ENCODE results near the gene PARD3B.

PARD3B gene

GRCh38 chr2:204794624-204795023, 249.3 kb downstream of the PARD3B start:
- DNase-seq (ENCODE audit: extremely low read depth, insufficient read length): no peak
- H3K4me3 ChIP-seq (replicated peaks; ENCODE audit: low read depth, low read length): no peak overlapping the region
- H3K27me3 ChIP-seq (replicated peaks; ENCODE audit: control insufficient read depth, insufficient read depth, low read length): no peaks in the 10 kb centered on the region
- no peaks in the 10 kb centered on the region for H3K36me3 ChIP-seq (ENCODE audit: control insufficient read depth, insufficient read depth, low read length)
- TF ChIP-seq CTCF (IDR thresholded peaks at IDR 0.05; ENCODE audit: insufficient read depth, low read length, poor library complexity, severe bottlenecking): no peak

GRCh38 chr2:204795156-204795555, 249.9 kb downstream of the PARD3B start:
- no peaks in the 10 kb centered on the region for H3K36me3 ChIP-seq (ENCODE audit: control insufficient read depth, insufficient read depth, low read length)
- no peak for TF ChIP-seq CTCF (IDR thresholded peaks at IDR 0.05; ENCODE audit: insufficient read depth, low read length, poor library complexity, severe bottlenecking)
- H3K27me3 ChIP-seq (replicated peaks; ENCODE audit: control insufficient read depth, insufficient read depth, low read length): no peaks in the 10 kb centered on the region
- H3K4me3 ChIP-seq (replicated peaks; ENCODE audit: low read depth, low read length): no peak overlapping the region
- DNase-seq (ENCODE audit: extremely low read depth, insufficient read length): no peak

- TF ChIP-seq CTCF (IDR thresholded peaks at IDR 0.05; ENCODE audit: insufficient read depth, low read length, poor library complexity, severe bottlenecking): no peak
- H3K4me3 ChIP-seq (replicated peaks; ENCODE audit: low read depth, low read length): no peak overlapping the region
- no peaks in the 10 kb centered on the region for H3K27me3 ChIP-seq (replicated peaks; ENCODE audit: control insufficient read depth, insufficient read depth, low read length)
- peak; percentile 12 for DNase-seq (ENCODE audit: extremely low read depth, insufficient read length)
- no peaks in the 10 kb centered on the region for H3K36me3 ChIP-seq (ENCODE audit: control insufficient read depth, insufficient read depth, low read length)
These were observed 251.3 kb downstream of the PARD3B start for GRCh38 chr2:204796581-204796980.

GRCh38 chr2:204799791-204800190, 254.5 kb downstream of the PARD3B start:
- Histone ChIP-seq H3K4me3 (replicated peaks; ENCODE audit: low read depth, low read length) (no peak overlapping the region), H3K27me3 (replicated peaks; ENCODE audit: control insufficient read depth, insufficient read depth, low read length) (no peaks in the 10 kb centered on the region), H3K36me3 (ENCODE audit: control insufficient read depth, insufficient read depth, low read length) (no peaks in the 10 kb centered on the region)
- no peak for DNase-seq (ENCODE audit: extremely low read depth, insufficient read length)
- no peak for TF ChIP-seq CTCF (IDR thresholded peaks at IDR 0.05; ENCODE audit: insufficient read depth, low read length, poor library complexity, severe bottlenecking)

GRCh38 chr2:204808494-204808893, 263.2 kb downstream of the PARD3B start:
- TF ChIP-seq CTCF (IDR thresholded peaks at IDR 0.05; ENCODE audit: insufficient read depth, low read length, poor library complexity, severe bottlenecking): no peak
- Histone ChIP-seq H3K27me3 (replicated peaks; ENCODE audit: control insufficient read depth, insufficient read depth, low read length) (no peaks in the 10 kb centered on the region), H3K4me3 (replicated peaks; ENCODE audit: low read depth, low read length) (no peak overlapping the region), H3K36me3 (ENCODE audit: control insufficient read depth, insufficient read depth, low read length) (no peaks in the 10 kb centered on the region)
- no peak for DNase-seq (ENCODE audit: extremely low read depth, insufficient read length)

GRCh38 chr2:204824751-204825453, 279.6 kb downstream of the PARD3B start:
- no peak overlapping the region for H3K4me3 ChIP-seq (replicated peaks; ENCODE audit: low read depth, low read length)
- H3K27me3 ChIP-seq (replicated peaks; ENCODE audit: control insufficient read depth, insufficient read depth, low read length): no peaks in the 10 kb centered on the region
- DNase-seq (ENCODE audit: extremely low read depth, insufficient read length): no peak
- TF ChIP-seq CTCF (IDR thresholded peaks at IDR 0.05; ENCODE audit: insufficient read depth, low read length, poor library complexity, severe bottlenecking): no peak
- no peaks in the 10 kb centered on the region for H3K36me3 ChIP-seq (ENCODE audit: control insufficient read depth, insufficient read depth, low read length)
